Measurements from ENCODE around the gene IRAK1. TPM values are rescaled to one million over a fixed set of nuclear protein-coding genes. Genes with fewer than 3 reads are reported as not detected.

IRAK1 gene
- total RNA-seq, 1 experiment from 2014 or later, result 92.3 TPM

GRCh38 chrX:154039577-154039976 lies 19.9 kb upstream of the IRAK1 start:
- no peak overlapping the region for H3K4me2 ChIP-seq (ENCODE audit: low read length)
- ATAC-seq (no peak), DNase-seq (ENCODE audit: low read depth, low spot score) (no peak)
- no peak overlapping the region for H3K27ac ChIP-seq (ENCODE audit: low read depth, low read length)
- TF ChIP-seq ELF1 (IDR thresholded peaks at IDR 0.05; ENCODE audit: borderline replicate concordance, low read depth) (no peak), CTCF (IDR thresholded peaks at IDR 0.05 in 2 of 3, conservative IDR thresholded peaks at IDR 0.05 in 1 of 3; ENCODE audit: borderline replicate concordance in 1 of 3, insufficient read depth in 1 of 3, low read depth in 2 of 3, low read length in 2 of 3) (no peak), SP1 (IDR thresholded peaks at IDR 0.05; ENCODE audit: low read depth) (no peak), ZFX (IDR thresholded peaks at IDR 0.05) (no peak), POLR2AphosphoS5 (IDR thresholded peaks at IDR 0.05; ENCODE audit: low read depth, low read length) (no peak), RAD21 (IDR thresholded peaks at IDR 0.05; ENCODE audit: low read depth) (no peak)
- BruUV-seq (replicated peaks), result no TSS peak
- H3K4me1 ChIP-seq (ENCODE audit: control insufficient read depth in 1 of 2, insufficient read depth in 2 of 2, low read length in 2 of 2), result no peaks in the 10 kb centered on the region
- ChIA-PET RAD21 (ENCODE audit: low non-redundant PET in 1 of 2, low total read pairs in 2 of 2, uncharacterized antibody in 2 of 2, unreplicated experiment in 2 of 2) (no interaction called here), CTCF (no interaction called here), POLR2A (no interaction called here)
- H3K9ac ChIP-seq (ENCODE audit: low read length), result no peak overlapping the region
- H3K27me3 ChIP-seq (ENCODE audit: insufficient read depth, low read length), result no peaks in the 10 kb centered on the region
- H2AFZ ChIP-seq (ENCODE audit: low read depth, low read length, poor library complexity, severe bottlenecking), result no peak overlapping the region
- H3K79me2 ChIP-seq (ENCODE audit: insufficient read depth, low read length), result peaks cover 26% of the 10 kb centered on the region
- H3K9me2 ChIP-seq (ENCODE audit: insufficient read depth), result no peaks in the 10 kb centered on the region
- H3K9me3 ChIP-seq (ENCODE audit: control insufficient read depth in 1 of 2, insufficient read depth in 1 of 2, low read depth in 1 of 2, low read length in 2 of 2), result no peaks in the 10 kb centered on the region
- no peaks in the 10 kb centered on the region for H4K20me1 ChIP-seq (ENCODE audit: insufficient read depth)
- intact Hi-C loops (cut with micrococcal nuclease), result no loop called here
- H3K4me3 ChIP-seq (replicated peaks in 1 of 2; ENCODE audit: low read depth in 1 of 2, low read length in 2 of 2), result no peak overlapping the region
- H3K36me3 ChIP-seq (ENCODE audit: control insufficient read depth in 1 of 2, insufficient read depth in 2 of 2, low read length in 2 of 2), result no peaks in the 10 kb centered on the region; a peak in 1 of 4 replicates

- Histone ChIP-seq H2AFZ (ENCODE audit: low read depth, low read length, poor library complexity, severe bottlenecking) (no peak overlapping the region), H3K79me2 (ENCODE audit: insufficient read depth, low read length) (peaks cover 21% of the 10 kb centered on the region), H3K27me3 (ENCODE audit: insufficient read depth, low read length) (no peaks in the 10 kb centered on the region), H3K27ac (ENCODE audit: low read depth, low read length) (no peak overlapping the region), H3K4me3 (replicated peaks in 1 of 2; ENCODE audit: low read depth in 1 of 2, low read length in 2 of 2) (no peak overlapping the region), H3K9me3 (ENCODE audit: control insufficient read depth in 1 of 2, insufficient read depth in 1 of 2, low read depth in 1 of 2, low read length in 2 of 2) (no peaks in the 10 kb centered on the region), H3K4me1 (ENCODE audit: control insufficient read depth in 1 of 2, insufficient read depth in 2 of 2, low read length in 2 of 2) (no peaks in the 10 kb centered on the region), H3K4me2 (ENCODE audit: low read length) (no peak overlapping the region), H3K36me3 (ENCODE audit: control insufficient read depth in 1 of 2, insufficient read depth in 2 of 2, low read length in 2 of 2) (no peaks in the 10 kb centered on the region; a peak in 1 of 4 replicates), H3K9me2 (ENCODE audit: insufficient read depth) (no peaks in the 10 kb centered on the region), H4K20me1 (ENCODE audit: insufficient read depth) (no peaks in the 10 kb centered on the region), H3K9ac (ENCODE audit: low read length) (no peak overlapping the region)
- DNase-seq (ENCODE audit: low read depth, low spot score) (no peak), ATAC-seq (no peak)
- intact Hi-C loops (cut with micrococcal nuclease), result no loop called here
- CTCF ChIA-PET, result no interaction called here
- RAD21 ChIA-PET (ENCODE audit: low non-redundant PET in 1 of 2, low total read pairs in 2 of 2, uncharacterized antibody in 2 of 2, unreplicated experiment in 2 of 2), result no interaction called here
- TF ChIP-seq, protein P1, sequence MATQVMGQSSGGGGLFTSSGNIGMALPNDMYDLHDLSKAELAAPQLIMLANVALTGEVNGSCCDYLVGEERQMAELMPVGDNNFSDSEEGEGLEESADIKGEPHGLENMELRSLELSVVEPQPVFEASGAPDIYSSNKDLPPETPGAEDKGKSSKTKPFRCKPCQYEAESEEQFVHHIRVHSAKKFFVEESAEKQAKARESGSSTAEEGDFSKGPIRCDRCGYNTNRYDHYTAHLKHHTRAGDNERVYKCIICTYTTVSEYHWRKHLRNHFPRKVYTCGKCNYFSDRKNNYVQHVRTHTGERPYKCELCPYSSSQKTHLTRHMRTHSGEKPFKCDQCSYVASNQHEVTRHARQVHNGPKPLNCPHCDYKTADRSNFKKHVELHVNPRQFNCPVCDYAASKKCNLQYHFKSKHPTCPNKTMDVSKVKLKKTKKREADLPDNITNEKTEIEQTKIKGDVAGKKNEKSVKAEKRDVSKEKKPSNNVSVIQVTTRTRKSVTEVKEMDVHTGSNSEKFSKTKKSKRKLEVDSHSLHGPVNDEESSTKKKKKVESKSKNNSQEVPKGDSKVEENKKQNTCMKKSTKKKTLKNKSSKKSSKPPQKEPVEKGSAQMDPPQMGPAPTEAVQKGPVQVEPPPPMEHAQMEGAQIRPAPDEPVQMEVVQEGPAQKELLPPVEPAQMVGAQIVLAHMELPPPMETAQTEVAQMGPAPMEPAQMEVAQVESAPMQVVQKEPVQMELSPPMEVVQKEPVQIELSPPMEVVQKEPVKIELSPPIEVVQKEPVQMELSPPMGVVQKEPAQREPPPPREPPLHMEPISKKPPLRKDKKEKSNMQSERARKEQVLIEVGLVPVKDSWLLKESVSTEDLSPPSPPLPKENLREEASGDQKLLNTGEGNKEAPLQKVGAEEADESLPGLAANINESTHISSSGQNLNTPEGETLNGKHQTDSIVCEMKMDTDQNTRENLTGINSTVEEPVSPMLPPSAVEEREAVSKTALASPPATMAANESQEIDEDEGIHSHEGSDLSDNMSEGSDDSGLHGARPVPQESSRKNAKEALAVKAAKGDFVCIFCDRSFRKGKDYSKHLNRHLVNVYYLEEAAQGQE (IDR thresholded peaks at IDR 0.05; ENCODE audit: low read depth), result no peak
- TF ChIP-seq CEBPB (IDR thresholded peaks at IDR 0.05; ENCODE audit: low read depth) (no peak), TCF7L2 (IDR thresholded peaks at IDR 0.05; ENCODE audit: borderline replicate concordance, extremely low read depth, insufficient read depth, insufficient read length) (no peak), SIN3A (IDR thresholded peaks at IDR 0.05; ENCODE audit: low read depth) (no peak), JUND (IDR thresholded peaks at IDR 0.05) (no peak), ELF1 (IDR thresholded peaks at IDR 0.05; ENCODE audit: borderline replicate concordance, low read depth) (no peak), POLR2AphosphoS5 (IDR thresholded peaks at IDR 0.05; ENCODE audit: low read depth, low read length) (no peak), EZH2 (IDR thresholded peaks at IDR 0.05) (no peak)
- TF ChIP-seq, protein P2, sequence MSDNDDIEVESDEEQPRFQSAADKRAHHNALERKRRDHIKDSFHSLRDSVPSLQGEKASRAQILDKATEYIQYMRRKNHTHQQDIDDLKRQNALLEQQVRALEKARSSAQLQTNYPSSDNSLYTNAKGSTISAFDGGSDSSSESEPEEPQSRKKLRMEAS (IDR thresholded peaks at IDR 0.05), result no peak
- BruUV-seq (replicated peaks), result no TSS peak
- POLR2A ChIA-PET, result no interaction called here
Measured at GRCh38 chrX:154038656-154039055, 19.0 kb upstream of the IRAK1 start.
